ENCODE results near the gene INTS13. TPM values are rescaled to one million over a fixed set of nuclear protein-coding genes. Genes with fewer than 3 reads are reported as not detected.

Gene INTS13
- total and polyA plus RNA-seq, 2 donors (not counting 1 experiment from before 2014, with no cell fraction given) = 29.2 to 33.0 TPM

GRCh38 chr12:26939953-26940352 lies 2.2 kb upstream of the INTS13 start:
- Histone ChIP-seq H3K4me1 (ENCODE audit: control insufficient read depth, extremely low read depth, insufficient read depth, low read length) (no peaks in the 10 kb centered on the region), H3K36me3 (ENCODE audit: control insufficient read depth, insufficient read depth, low read length) (no peaks in the 10 kb centered on the region), H3K4me2 (ENCODE audit: extremely low read depth, insufficient read depth, low read length) (peak overlapping the region; percentile 79), H3K79me2 (ENCODE audit: control insufficient read depth, insufficient read depth, low read length) (peaks cover 86% of the 10 kb centered on the region), H3K4me3 (replicated peaks in 1 of 4; ENCODE audit: control extremely low read depth in 1 of 4, insufficient read depth in 1 of 4, low read depth in 3 of 4, low read length in 4 of 4) (peak overlapping the region; percentile 47 to 100 (median 94)), H3K9ac (ENCODE audit: insufficient read depth, low read length) (no peak overlapping the region), H3K27me3 (ENCODE audit: control insufficient read depth, insufficient read depth, low read length) (no peaks in the 10 kb centered on the region), H3K9me3 (ENCODE audit: control insufficient read depth, insufficient read depth, low read depth, low read length) (no peaks in the 10 kb centered on the region), H2AFZ (ENCODE audit: low read length) (no peak overlapping the region), H3K27ac (ENCODE audit: insufficient read depth, low read length) (no peak overlapping the region), H4K20me1 (ENCODE audit: control insufficient read depth, extremely low read depth, insufficient read depth, low read length) (no peaks in the 10 kb centered on the region)
- TF ChIP-seq, protein P1, sequence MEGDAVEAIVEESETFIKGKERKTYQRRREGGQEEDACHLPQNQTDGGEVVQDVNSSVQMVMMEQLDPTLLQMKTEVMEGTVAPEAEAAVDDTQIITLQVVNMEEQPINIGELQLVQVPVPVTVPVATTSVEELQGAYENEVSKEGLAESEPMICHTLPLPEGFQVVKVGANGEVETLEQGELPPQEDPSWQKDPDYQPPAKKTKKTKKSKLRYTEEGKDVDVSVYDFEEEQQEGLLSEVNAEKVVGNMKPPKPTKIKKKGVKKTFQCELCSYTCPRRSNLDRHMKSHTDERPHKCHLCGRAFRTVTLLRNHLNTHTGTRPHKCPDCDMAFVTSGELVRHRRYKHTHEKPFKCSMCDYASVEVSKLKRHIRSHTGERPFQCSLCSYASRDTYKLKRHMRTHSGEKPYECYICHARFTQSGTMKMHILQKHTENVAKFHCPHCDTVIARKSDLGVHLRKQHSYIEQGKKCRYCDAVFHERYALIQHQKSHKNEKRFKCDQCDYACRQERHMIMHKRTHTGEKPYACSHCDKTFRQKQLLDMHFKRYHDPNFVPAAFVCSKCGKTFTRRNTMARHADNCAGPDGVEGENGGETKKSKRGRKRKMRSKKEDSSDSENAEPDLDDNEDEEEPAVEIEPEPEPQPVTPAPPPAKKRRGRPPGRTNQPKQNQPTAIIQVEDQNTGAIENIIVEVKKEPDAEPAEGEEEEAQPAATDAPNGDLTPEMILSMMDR (conservative IDR thresholded peaks at IDR 0.05 in 1 of 2, IDR thresholded peaks at IDR 0.05 in 1 of 2; ENCODE audit: low read depth in 1 of 2, low read length in 2 of 2) = no peak
- no peak for DNase-seq (ENCODE audit: low read depth in 2 of 2)

DNA sequence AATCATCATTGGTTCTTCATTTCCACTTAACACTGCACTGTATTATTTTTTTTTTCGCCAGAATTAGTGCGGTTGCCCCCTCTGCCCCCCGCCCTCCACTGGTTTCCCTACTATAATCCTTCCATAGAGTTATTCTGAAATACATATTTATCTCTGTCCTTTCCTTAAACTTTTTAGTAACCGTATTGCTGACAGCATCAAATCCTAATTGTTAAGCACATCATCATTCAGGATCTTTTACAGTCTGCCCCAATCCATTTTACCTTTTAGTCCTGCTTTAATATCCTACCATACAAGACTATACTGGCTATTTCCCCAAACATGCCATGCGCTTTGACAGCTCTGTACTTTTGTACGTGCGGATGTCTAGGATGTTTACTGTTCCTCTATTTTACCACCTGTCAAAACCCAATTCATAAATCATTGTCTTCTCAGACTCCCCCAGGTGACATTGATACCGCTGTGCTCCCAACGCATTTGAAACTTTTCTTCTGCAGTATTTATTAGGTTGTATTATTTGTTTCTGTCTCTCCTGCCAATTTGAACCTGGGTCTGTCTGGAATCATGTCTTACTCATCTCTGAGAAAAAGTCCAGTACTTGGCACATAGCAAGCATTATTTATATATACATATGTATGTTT lies 1.5 kb upstream of the INTS13 start:
- H3K27ac ChIP-seq (ENCODE audit: insufficient read depth, low read length) = peak overlapping the region; percentile 93

GRCh38 chr12:26938701-26939062 lies 901 bp upstream of the INTS13 start:
- no peak for TF ChIP-seq EZH2 (IDR thresholded peaks at IDR 0.05; ENCODE audit: low read length, missing control alignments)
- H3K4me2 ChIP-seq (ENCODE audit: extremely low read depth, insufficient read depth, low read length) = peak overlapping the region; percentile 79
- peak overlapping the region; percentile 34 for H2AFZ ChIP-seq (ENCODE audit: low read length)
- H4K20me1 ChIP-seq (ENCODE audit: control insufficient read depth, extremely low read depth, insufficient read depth, low read length) = no peaks in the 10 kb centered on the region
- no peaks in the 10 kb centered on the region for H3K27me3 ChIP-seq (ENCODE audit: control insufficient read depth, insufficient read depth, low read length)
- H3K27ac ChIP-seq (ENCODE audit: insufficient read depth, low read length) = peak overlapping the region; percentile 93
- H3K79me2 ChIP-seq (ENCODE audit: control insufficient read depth, insufficient read depth, low read length) = peaks cover 76% of the 10 kb centered on the region
- no peaks in the 10 kb centered on the region for H3K36me3 ChIP-seq (ENCODE audit: control insufficient read depth, insufficient read depth, low read length)
- H3K9me3 ChIP-seq (ENCODE audit: control insufficient read depth, insufficient read depth, low read depth, low read length) = no peaks in the 10 kb centered on the region
- H3K4me3 ChIP-seq (replicated peaks in 1 of 4; ENCODE audit: control extremely low read depth in 1 of 4, insufficient read depth in 1 of 4, low read depth in 3 of 4, low read length in 4 of 4) = peak overlapping the region; percentile 47 to 100 (median 94)
- no peak for DNase-seq (ENCODE audit: low read depth in 2 of 2)
- no peaks in the 10 kb centered on the region for H3K4me1 ChIP-seq (ENCODE audit: control insufficient read depth, extremely low read depth, insufficient read depth, low read length)
- peak overlapping the region; percentile 76 for H3K9ac ChIP-seq (ENCODE audit: insufficient read depth, low read length)

More for the DNA sequence above, 1.5 kb upstream of the INTS13 start:
- Histone ChIP-seq H3K4me1 (ENCODE audit: control insufficient read depth, extremely low read depth, insufficient read depth, low read length) (no peaks in the 10 kb centered on the region), H3K36me3 (ENCODE audit: control insufficient read depth, insufficient read depth, low read length) (no peaks in the 10 kb centered on the region), H2AFZ (ENCODE audit: low read length) (no peak overlapping the region), H3K4me3 (replicated peaks in 1 of 4; ENCODE audit: control extremely low read depth in 1 of 4, insufficient read depth in 1 of 4, low read depth in 3 of 4, low read length in 4 of 4) (peak overlapping the region; percentile 47 to 100 (median 94)), H3K27me3 (ENCODE audit: control insufficient read depth, insufficient read depth, low read length) (no peaks in the 10 kb centered on the region), H4K20me1 (ENCODE audit: control insufficient read depth, extremely low read depth, insufficient read depth, low read length) (no peaks in the 10 kb centered on the region), H3K9me3 (ENCODE audit: control insufficient read depth, insufficient read depth, low read depth, low read length) (no peaks in the 10 kb centered on the region), H3K4me2 (ENCODE audit: extremely low read depth, insufficient read depth, low read length) (peak overlapping the region; percentile 79), H3K9ac (ENCODE audit: insufficient read depth, low read length) (peak overlapping the region; percentile 76), H3K79me2 (ENCODE audit: control insufficient read depth, insufficient read depth, low read length) (peaks cover 83% of the 10 kb centered on the region)
- DNase-seq (ENCODE audit: low read depth in 2 of 2) = peak; percentile 11 to 15
- TF ChIP-seq, protein P1 (conservative IDR thresholded peaks at IDR 0.05 in 1 of 2, IDR thresholded peaks at IDR 0.05 in 1 of 2; ENCODE audit: low read depth in 1 of 2, low read length in 2 of 2) = no peak
- no peak for TF ChIP-seq EZH2 (IDR thresholded peaks at IDR 0.05; ENCODE audit: low read length, missing control alignments)
